Hematopoietic multipotent progenitor cell treated with erythropoietin and hydrocortisone succinate and interleukin-3 and kit ligand, for 6 days (in vitro differentiated cells): Measurements from ENCODE around the gene IL2RA.
A peak's percentile ranks its signal among the peaks of the same experiment; 100 is the strongest.
"Not testable (repeated sequence)": the region's sequence is repeated elsewhere in the genome, so short reads cannot be mapped to it uniquely, and the experiment has no call there.

ENCODE experiments used
- DNase-seq: peaks from one replicate; pipeline ENCODE4 v3.0.0-alpha.2; 2015

IL2RA gene

GRCh38 chr10:5976512-5977470, 85.4 kb downstream of the IL2RA start:
- DNase-seq: peak; percentile 66

- peak; percentile 79 for DNase-seq
These were observed 86.3 kb downstream of the IL2RA start for GRCh38 chr10:5975641-5976473.

GRCh38 chr10:5973069-5973468, 89.1 kb downstream of the IL2RA start:
- no peak for DNase-seq

- DNase-seq: peak; percentile 26
These were observed 90.3 kb downstream of the IL2RA start for GRCh38 chr10:5971886-5972285.

- DNase-seq: peak; percentile 93
These were observed 90.8 kb downstream of the IL2RA start for GRCh38 chr10:5971315-5971832.

- DNase-seq: no peak
These were observed 91.6 kb downstream of the IL2RA start for GRCh38 chr10:5970527-5970926.

GRCh38 chr10:5970066-5970465, 92.1 kb downstream of the IL2RA start:
- DNase-seq: no peak

- no peak for DNase-seq
These were observed 93.3 kb downstream of the IL2RA start for GRCh38 chr10:5968681-5969453.

GRCh38 chr10:5968037-5968680, 94.0 kb downstream of the IL2RA start:
- no peak for DNase-seq

GRCh38 chr10:5965266-5965665, 96.9 kb downstream of the IL2RA start:
- DNase-seq: no peak

GRCh38 chr10:5964736-5965135, 97.4 kb downstream of the IL2RA start:
- DNase-seq: no peak

- no peak for DNase-seq
These were observed 98.6 kb downstream of the IL2RA start for GRCh38 chr10:5963591-5963990.

GRCh38 chr10:5963071-5963470, 99.1 kb downstream of the IL2RA start:
- no peak for DNase-seq

GRCh38 chr10:5962358-5962940, 99.7 kb downstream of the IL2RA start:
- DNase-seq: not testable (repeated sequence)

- no peak for DNase-seq
These were observed 100.6 kb downstream of the IL2RA start for GRCh38 chr10:5961405-5962100.

- not testable (repeated sequence) for DNase-seq
These were observed 101.2 kb downstream of the IL2RA start for GRCh38 chr10:5960973-5961275.
